Left lung (tissue), 10 donors: ENCODE results near the gene ASB11. TPM values are rescaled to one million over a fixed set of nuclear protein-coding genes. Genes with fewer than 3 reads are reported as not detected.

Source experiments
- ATAC-seq: fragments of 200-7000 bp; cut with Tn5 transposase; one replicate; pipeline ENCODE4 v1.9.1; 2020; ENCODE audit warnings: moderate library complexity
- DNase-seq, 4 donors: peaks; one replicate each; pipeline ENCODE4 v3.0.0-alpha.2; 2013 to 2020
- H3K27ac ChIP-seq, 2 donors: fragments of 200-600 bp; sonication (generic) in 1 of 2; one replicate each; pipeline versions ENCODE4 v1.5.0 to v1.8.0; 2020 to 2021
- H3K27me3 ChIP-seq, 2 donors: fragments of 200-600 bp; sonication (generic) in 1 of 2; one replicate each; pipeline versions ENCODE4 v1.5.0 to v1.8.0; 2020 to 2021
- H3K36me3 ChIP-seq, 2 donors: fragments of 200-600 bp; sonication (generic) in 1 of 2; one replicate each; pipeline versions ENCODE4 v1.5.0 to v1.8.0; 2020 to 2021
- H3K4me1 ChIP-seq, 2 donors: fragments of 200-600 bp; one replicate each; pipeline ENCODE4 v1.8.0; 2021
- H3K4me3 ChIP-seq, 2 donors: fragments of 200-600 bp; sonication (generic) in 1 of 2; one replicate each; pipeline versions ENCODE4 v1.5.0 to v1.8.0; 2020 to 2021; ENCODE audit warnings: mild to moderate bottlenecking in 1 of 2
- H3K9me3 ChIP-seq, 2 donors: fragments of 200-600 bp; sonication (generic) in 1 of 2; one replicate each; pipeline versions ENCODE4 v1.5.0 to v1.8.0; 2020 to 2021
- CTCF ChIP-seq, 2 donors: fragments of 200-600 bp; sonication (generic) in 1 of 2; IDR thresholded peaks; one replicate each; pipeline versions ENCODE4 v1.5.0 to v1.8.0; 2021; ENCODE audit warnings: antibody characterized with exemption in 2 of 2
- intact Hi-C, 2 donors: fragments of 100-400 bp; cut with DNase I; formaldehyde crosslinking; loops; one replicate each; pipeline versions ENCODE4 v1.11.2 to v1.14.2; 2022
- polyA plus RNA-seq, 6 donors: library from polyadenylated mRNA; unstranded; fragments of 120-200 nt; gene quantifications; one replicate each; pipeline ENCODE4 v1.2.1, GENCODE V29; 2013; ENCODE audit not compliant: insufficient read length in 6 of 6
- total RNA-seq, 2 donors: library from RNA; stranded (reverse); fragmentation: NEBNext Ultra II Directional; extraction: Animal tissue kit (Norgen Biotek cat#: 25700); gene quantifications; one replicate each; pipeline ENCODE4 v1.2.1, GENCODE V29; 2021
- donor health status: DM: no; HTN: yes; CAD: no.
- donor health status: DM: no; HTN: no; CAD: no.

ASB11 gene
- total and polyA plus RNA-seq, 8 donors: 0.13 to 0.44 (median 0.21) TPM

- peak overlapping the region; percentile 46 to 59 for H3K27ac ChIP-seq
- H3K4me3 ChIP-seq: no peak overlapping the region
- H3K27me3 ChIP-seq: no peaks in the 10 kb centered on the region
- no peaks in the 10 kb centered on the region for H3K4me1 ChIP-seq
- intact Hi-C loops: no loop called here
- no peaks in the 10 kb centered on the region for H3K9me3 ChIP-seq
- H3K36me3 ChIP-seq: no peaks in the 10 kb centered on the region
- DNase-seq (no peak), ATAC-seq (no peak)
- no peak for TF ChIP-seq CTCF (IDR thresholded peaks at IDR 0.05)
Observed at GRCh38 chrX:15269120-15269519, 46.3 kb downstream of the ASB11 start.

GRCh38 chrX:15254852-15255251 is 60.6 kb downstream of the ASB11 start:
- H3K4me3 ChIP-seq: no peak overlapping the region
- H3K27ac ChIP-seq: no peak overlapping the region
- H3K36me3 ChIP-seq: no peaks in the 10 kb centered on the region
- ATAC-seq: no peak
- intact Hi-C loops: no loop called here
- DNase-seq: no peak
- TF ChIP-seq CTCF (IDR thresholded peaks at IDR 0.05): no peak
- no peaks in the 10 kb centered on the region for H3K4me1 ChIP-seq
- no peaks in the 10 kb centered on the region for H3K9me3 ChIP-seq
- no peaks in the 10 kb centered on the region for H3K27me3 ChIP-seq

GRCh38 chrX:15245896-15246295 is 69.5 kb downstream of the ASB11 start:
- no peak for ATAC-seq
- no peaks in the 10 kb centered on the region for H3K4me1 ChIP-seq
- H3K9me3 ChIP-seq: no peaks in the 10 kb centered on the region
- no peak for TF ChIP-seq CTCF (IDR thresholded peaks at IDR 0.05)
- no peak overlapping the region for H3K4me3 ChIP-seq
- H3K27me3 ChIP-seq: no peaks in the 10 kb centered on the region
- no peak for DNase-seq
- no peaks in the 10 kb centered on the region for H3K36me3 ChIP-seq
- intact Hi-C loops: no loop called here
- no peak overlapping the region for H3K27ac ChIP-seq

GRCh38 chrX:15244421-15244820 is 71.0 kb downstream of the ASB11 start:
- TF ChIP-seq CTCF (IDR thresholded peaks at IDR 0.05): no peak
- H3K27me3 ChIP-seq: no peaks in the 10 kb centered on the region
- ATAC-seq: no peak
- no peaks in the 10 kb centered on the region for H3K36me3 ChIP-seq
- H3K4me1 ChIP-seq: no peaks in the 10 kb centered on the region
- intact Hi-C loops: no loop called here
- no peaks in the 10 kb centered on the region for H3K9me3 ChIP-seq
- no peak overlapping the region for H3K27ac ChIP-seq
- DNase-seq: no peak
- no peak overlapping the region for H3K4me3 ChIP-seq

- H3K27me3 ChIP-seq: no peaks in the 10 kb centered on the region
- no peak overlapping the region for H3K27ac ChIP-seq
- H3K9me3 ChIP-seq: no peaks in the 10 kb centered on the region
- H3K4me3 ChIP-seq: no peak overlapping the region
- H3K36me3 ChIP-seq: no peaks in the 10 kb centered on the region
- TF ChIP-seq CTCF (IDR thresholded peaks at IDR 0.05): peak in 1 of 2 donors; percentile 40
- no peaks in the 10 kb centered on the region for H3K4me1 ChIP-seq
- intact Hi-C loops: no loop called here
- DNase-seq (peak in 2 of 4 donors; percentile 43 to 56), ATAC-seq (peak; percentile 65)
Observed at GRCh38 chrX:15242899-15243555, 72.4 kb downstream of the ASB11 start.
